GM12878 (cell line): ENCODE measurements around the gene TINCR.
"Not testable (repeated sequence)": the region's sequence is repeated elsewhere in the genome, so short reads cannot be mapped to it uniquely, and the experiment has no call there.

Experiments
- ATF3 ChIP-seq: IDR thresholded peaks from 2 replicates; pipeline ENCODE4 v1.6.1; 2011; ENCODE audit warnings: low read depth, mild to moderate bottlenecking, low read length, moderate library complexity, borderline replicate concordance; ENCODE audit errors: extremely low read depth
- CEBPB ChIP-seq, 2 experiments: fragments of 150-350 bp in 1 of 2; IDR thresholded peaks; 2 replicates each; pipeline ENCODE4 v1.6.1; 2012 to 2014; ENCODE audit warnings: low read depth in 2 of 2, low read length in 2 of 2, borderline replicate concordance in 1 of 2, inconsistent platforms in 1 of 2
- CHD4 ChIP-seq: fragments of 200-600 bp; sonication (generic); IDR thresholded peaks from 2 replicates; pipeline ENCODE4 v1.6.1; 2016; ENCODE audit warnings: mild to moderate bottlenecking
- MAX ChIP-seq: IDR thresholded peaks from 2 replicates; pipeline ENCODE4 v1.6.1; 2012; ENCODE audit warnings: low read depth, low read length, improper control_type of control experiment
- MXI1 ChIP-seq: fragments of 150-350 bp; IDR thresholded peaks from 2 replicates; pipeline ENCODE4 v1.6.1; 2011; ENCODE audit warnings: low read depth, mild to moderate bottlenecking, inconsistent platforms, low read length, improper control_type of control experiment
- MYC ChIP-seq: IDR thresholded peaks from 2 replicates; pipeline ENCODE4 v1.6.1; 2011; ENCODE audit warnings: mild to moderate bottlenecking, low read length, moderate library complexity, inconsistent platforms; ENCODE audit not compliant: insufficient read depth, insufficient replicate concordance, insufficient read length, severe bottlenecking
- POLR2A ChIP-seq: IDR thresholded peaks from 2 replicates; pipeline ENCODE4 v1.6.1; 2011; ENCODE audit warnings: low read depth, mild to moderate bottlenecking, low read length
- RAD21 ChIP-seq: IDR thresholded peaks from 2 replicates; pipeline ENCODE4 v1.6.1; 2011; ENCODE audit warnings: mild to moderate bottlenecking, low read depth, low read length, moderate library complexity; ENCODE audit not compliant: insufficient read depth
- RFX5 ChIP-seq: IDR thresholded peaks from 2 replicates; pipeline ENCODE4 v1.6.1; 2011; ENCODE audit warnings: low read depth, low read length, improper control_type of control experiment
- SMC3 ChIP-seq: IDR thresholded peaks from 2 replicates; pipeline ENCODE4 v1.6.1; 2011; ENCODE audit warnings: low read length, improper control_type of control experiment, borderline replicate concordance
- ZNF217 ChIP-seq: fragments of 450-650 bp; IDR thresholded peaks from 2 replicates; pipeline ENCODE4 v1.6.1; 2017; ENCODE audit warnings: antibody characterized with exemption, mild to moderate bottlenecking
- TF ChIP-seq, protein P1 (sequence below), 3 experiments: IDR thresholded peaks in 2 of 3; conservative IDR thresholded peaks in 1 of 3; 2 replicates each; pipeline ENCODE4 v1.5.1; 2011; ENCODE audit warnings: low read depth in 3 of 3, low read length in 3 of 3, mild to moderate bottlenecking in 3 of 3, control low read depth in 2 of 3, moderate library complexity in 2 of 3, inconsistent platforms in 1 of 3, mixed read lengths in 1 of 3; ENCODE audit not compliant: control insufficient read depth in 2 of 3, insufficient read depth in 1 of 3; ENCODE audit errors: extremely low read depth in 1 of 3
- TF ChIP-seq, protein P2 (sequence below): fragments of 450-650 bp; IDR thresholded peaks from 2 replicates; pipeline ENCODE4 v1.6.1; 2016; ENCODE audit warnings: mild to moderate bottlenecking

- TF ChIP-seq, protein P1, sequence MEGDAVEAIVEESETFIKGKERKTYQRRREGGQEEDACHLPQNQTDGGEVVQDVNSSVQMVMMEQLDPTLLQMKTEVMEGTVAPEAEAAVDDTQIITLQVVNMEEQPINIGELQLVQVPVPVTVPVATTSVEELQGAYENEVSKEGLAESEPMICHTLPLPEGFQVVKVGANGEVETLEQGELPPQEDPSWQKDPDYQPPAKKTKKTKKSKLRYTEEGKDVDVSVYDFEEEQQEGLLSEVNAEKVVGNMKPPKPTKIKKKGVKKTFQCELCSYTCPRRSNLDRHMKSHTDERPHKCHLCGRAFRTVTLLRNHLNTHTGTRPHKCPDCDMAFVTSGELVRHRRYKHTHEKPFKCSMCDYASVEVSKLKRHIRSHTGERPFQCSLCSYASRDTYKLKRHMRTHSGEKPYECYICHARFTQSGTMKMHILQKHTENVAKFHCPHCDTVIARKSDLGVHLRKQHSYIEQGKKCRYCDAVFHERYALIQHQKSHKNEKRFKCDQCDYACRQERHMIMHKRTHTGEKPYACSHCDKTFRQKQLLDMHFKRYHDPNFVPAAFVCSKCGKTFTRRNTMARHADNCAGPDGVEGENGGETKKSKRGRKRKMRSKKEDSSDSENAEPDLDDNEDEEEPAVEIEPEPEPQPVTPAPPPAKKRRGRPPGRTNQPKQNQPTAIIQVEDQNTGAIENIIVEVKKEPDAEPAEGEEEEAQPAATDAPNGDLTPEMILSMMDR (IDR thresholded peaks at IDR 0.05 in 2 of 3, conservative IDR thresholded peaks at IDR 0.05 in 1 of 3; ENCODE audit: control insufficient read depth in 2 of 3, extremely low read depth in 1 of 3, insufficient read depth in 1 of 3, low read depth in 3 of 3, low read length in 3 of 3), result not testable (repeated sequence)
- TF ChIP-seq RAD21; ATF3; MAX; ZNF217; POLR2A; MXI1; SMC3; CHD4; MYC; CEBPB (IDR thresholded peaks at IDR 0.05; ENCODE audit: borderline replicate concordance in 1 of 2, low read depth in 2 of 2, low read length in 2 of 2); RFX5: not testable (repeated sequence)
- TF ChIP-seq, protein P2, sequence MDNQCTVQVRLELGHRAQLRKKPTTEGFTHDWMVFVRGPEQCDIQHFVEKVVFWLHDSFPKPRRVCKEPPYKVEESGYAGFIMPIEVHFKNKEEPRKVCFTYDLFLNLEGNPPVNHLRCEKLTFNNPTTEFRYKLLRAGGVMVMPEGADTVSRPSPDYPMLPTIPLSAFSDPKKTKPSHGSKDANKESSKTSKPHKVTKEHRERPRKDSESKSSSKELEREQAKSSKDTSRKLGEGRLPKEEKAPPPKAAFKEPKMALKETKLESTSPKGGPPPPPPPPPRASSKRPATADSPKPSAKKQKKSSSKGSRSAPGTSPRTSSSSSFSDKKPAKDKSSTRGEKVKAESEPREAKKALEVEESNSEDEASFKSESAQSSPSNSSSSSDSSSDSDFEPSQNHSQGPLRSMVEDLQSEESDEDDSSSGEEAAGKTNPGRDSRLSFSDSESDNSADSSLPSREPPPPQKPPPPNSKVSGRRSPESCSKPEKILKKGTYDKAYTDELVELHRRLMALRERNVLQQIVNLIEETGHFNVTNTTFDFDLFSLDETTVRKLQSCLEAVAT, result not testable (repeated sequence)
Measured at GRCh38 chr19:5608766-5609165, 41.0 kb upstream of the TINCR start.
